ENCODE data around the gene AGAP3. TPM values are rescaled to one million over a fixed set of nuclear protein-coding genes. Genes with fewer than 3 reads are reported as not detected.

AGAP3 gene
- total and polyA plus RNA-seq, 2 of the 4 experiments (the other 2 are of a cell fraction) = 35.3 to 93.9 TPM

DNA sequence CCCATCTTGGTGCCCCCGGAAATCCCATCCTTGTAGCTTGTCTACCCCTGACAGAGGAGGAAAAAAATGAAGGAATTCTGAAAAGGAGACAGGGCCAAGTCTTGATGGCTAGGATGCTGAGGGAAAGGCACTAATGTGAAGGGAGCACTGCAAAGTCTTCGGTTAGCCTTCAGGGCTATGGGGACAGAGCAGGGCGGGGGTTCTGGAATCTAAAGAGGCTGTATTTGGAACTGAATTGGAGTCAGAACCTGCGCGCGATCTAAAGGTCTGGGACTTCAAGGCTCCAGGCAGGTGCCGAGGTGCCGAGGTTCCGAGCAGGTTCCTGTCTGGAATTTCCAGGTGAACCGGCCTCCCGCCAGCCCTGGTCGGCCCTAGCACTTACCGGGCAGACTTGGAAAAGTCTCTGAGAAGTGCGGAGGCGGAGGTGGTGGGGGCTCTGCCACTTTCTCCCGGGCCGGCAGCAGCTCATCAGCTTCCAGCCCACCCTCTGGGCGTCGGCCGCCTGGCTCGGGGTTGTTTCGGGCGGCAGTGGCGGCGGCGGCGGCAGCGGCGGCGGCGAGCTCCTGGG, 80.4 kb downstream of the AGAP3 start:
- no peak overlapping the region for H3K23ac ChIP-seq (ENCODE audit: low read depth, low read length)
- peak overlapping the region; percentile 79 for H2AFZ ChIP-seq (replicated peaks; ENCODE audit: low read length, poor library complexity)
- dilution Hi-C loops (cut with HindIII; ENCODE audit: low sequenced_read_pairs, unreplicated experiment) = no loop called here

More for the DNA sequence above, 80.4 kb downstream of the AGAP3 start:
- Histone ChIP-seq H3K9me1 (ENCODE audit: insufficient read depth, low read length) (no peaks in the 10 kb centered on the region), H3K4me3 (ENCODE audit: insufficient read depth, low read depth, low read length) (no peak overlapping the region; the same call in 1 of the 2 replicates), H3K79me1 (ENCODE audit: low read depth in 1 of 2, low read length in 2 of 2) (no peaks in the 10 kb centered on the region), H3K14ac (replicated peaks; ENCODE audit: low read depth, low read length) (no peak overlapping the region), H4K8ac (ENCODE audit: low read depth in 2 of 2, low read length in 2 of 2) (no peak overlapping the region), H4K5ac (ENCODE audit: low read depth, low read length) (no peak overlapping the region), H3K9me3 (ENCODE audit: control insufficient read depth, insufficient read depth, low read length) (peaks cover 3% of the 10 kb centered on the region; the same call in 1 of the 2 replicates), H3K27me3 (ENCODE audit: control insufficient read depth, insufficient read depth, low read length) (peaks cover 66% of the 10 kb centered on the region), H3K56ac (ENCODE audit: extremely low read depth, insufficient read depth, low read length) (no peak overlapping the region), H3K4ac (ENCODE audit: low read depth, low read length) (no peak overlapping the region), H3K9ac (ENCODE audit: low read depth, low read length) (no peak overlapping the region), H3K4me1 (ENCODE audit: control insufficient read depth, insufficient read depth, low read length) (peaks cover 1% of the 10 kb centered on the region; the same call in 1 of the 2 replicates), H3K27ac (ENCODE audit: insufficient read depth, low read length) (no peak overlapping the region), H4K20me1 (ENCODE audit: insufficient read depth, low read length) (no peaks in the 10 kb centered on the region; the same call in 1 of the 2 replicates), H4K91ac (ENCODE audit: insufficient read depth, low read depth, low read length) (no peak overlapping the region), H3K4me2 (ENCODE audit: low read depth, low read length) (no peak overlapping the region), H2BK15ac (ENCODE audit: low read depth, low read length) (no peak overlapping the region), H3K18ac (ENCODE audit: low read depth, low read length) (no peak overlapping the region), H2BK5ac (ENCODE audit: low read depth, low read length, poor library complexity, severe bottlenecking) (no peak overlapping the region), H3K36me3 (ENCODE audit: control insufficient read depth, insufficient read depth, low read length) (no peaks in the 10 kb centered on the region), H2BK120ac (ENCODE audit: low read depth, low read length) (no peak overlapping the region), H2AK5ac (ENCODE audit: low read depth, low read length) (no peak overlapping the region), H2AK9ac (replicated peaks; ENCODE audit: low read depth, low read length, poor library complexity) (no peak overlapping the region), H2BK20ac (ENCODE audit: low read depth, low read length) (no peak overlapping the region)
- CTCF ChIA-PET = no interaction called here
- in situ Hi-C loops (cut with MboI; ENCODE audit: low sequenced_read_pairs) = no loop called here
- WGBS, 2 experiments (ENCODE audit: extremely low coverage in 2 of 2, insufficient read length in 1 of 2) = 7% methylated on average over 3 of the region's 31 CpGs; no CpG with 5 or more reads in 1 of the 2 experiments
- BruUV-seq (replicated peaks) = no TSS peak
- POLR2A ChIA-PET (ENCODE audit: unreplicated experiment) = no interaction called here
- DNase-seq (no peak), ATAC-seq (ENCODE audit: low read depth) (no peak)
- TF ChIP-seq ELK1 (IDR thresholded peaks at IDR 0.05; ENCODE audit: borderline replicate concordance, low read depth, low read length) = no peak
- no peak for TF ChIP-seq RAD21 (IDR thresholded peaks at IDR 0.05; ENCODE audit: low read length)
- no peak for TF ChIP-seq POLR2A (IDR thresholded peaks at IDR 0.05; ENCODE audit: low read depth, low read length)
- no peak for TF ChIP-seq RFX5 (IDR thresholded peaks at IDR 0.05; ENCODE audit: low read depth, low read length)
- no peak for TF ChIP-seq CHD1 (IDR thresholded peaks at IDR 0.05; ENCODE audit: low read depth, low read length)
- TF ChIP-seq MAFK (IDR thresholded peaks at IDR 0.05; ENCODE audit: low read depth, low read length) = no peak
- no peak for TF ChIP-seq NFE2L2 (IDR thresholded peaks at IDR 0.05; ENCODE audit: low read depth, low read length)
- no peak for TF ChIP-seq FOS (IDR thresholded peaks at IDR 0.05; ENCODE audit: low read depth, low read length)
- no peak for TF ChIP-seq MXI1 (IDR thresholded peaks at IDR 0.05; ENCODE audit: borderline replicate concordance, low read depth, low read length)
- no peak for TF ChIP-seq CTCF (conservative IDR thresholded peaks at IDR 0.05; ENCODE audit: low read depth, low read length)
- no peak for TF ChIP-seq BHLHE40 (IDR thresholded peaks at IDR 0.05; ENCODE audit: low read depth, low read length)
- no peak for TF ChIP-seq CEBPB (IDR thresholded peaks at IDR 0.05; ENCODE audit: low read depth, low read length)
- TF ChIP-seq SMC3 (IDR thresholded peaks at IDR 0.05; ENCODE audit: low read depth, low read length) = no peak
- no peak for TF ChIP-seq RCOR1 (IDR thresholded peaks at IDR 0.05; ENCODE audit: insufficient replicate concordance, low read length)
- no peak for TF ChIP-seq USF2 (IDR thresholded peaks at IDR 0.05; ENCODE audit: low read depth, low read length)
- TF ChIP-seq MAZ (IDR thresholded peaks at IDR 0.05; ENCODE audit: borderline replicate concordance, low read depth, low read length) = no peak
- intact Hi-C loops (cut with micrococcal nuclease) = no loop called here
